H1 (cell line): ENCODE data around the gene TJP2. TPM values are rescaled to one million over a fixed set of nuclear protein-coding genes. Genes with fewer than 3 reads are reported as not detected.

ENCODE experiments used
- CBX5 ChIP-seq: fragments of 300-800, 300-1000 bp; sonication (generic); IDR thresholded peaks from 2 replicates; pipeline ENCODE4 v1.7.1; 2016; ENCODE audit warnings: antibody characterized with exemption, low read length, low read depth
- CBX8 ChIP-seq: fragments of 300-800, 300-1000 bp; sonication (generic); IDR thresholded peaks from 2 replicates; pipeline ENCODE4 v1.7.1; 2016; ENCODE audit warnings: low read depth, low read length, borderline replicate concordance
- HDAC6 ChIP-seq: IDR thresholded peaks from one replicate; pipeline ENCODE4 v1.7.1; 2012; ENCODE audit warnings: low read depth, mild to moderate bottlenecking, inconsistent platforms, low read length, moderate library complexity
- JUND ChIP-seq: IDR thresholded peaks from 2 replicates; pipeline ENCODE4 v1.6.1; 2011; ENCODE audit warnings: mild to moderate bottlenecking, improper control_type of control experiment, low read length
- polyA plus RNA-seq, 7 experiments: library from polyadenylated mRNA; depleted of rRNA in 3 of 7; stranded (reverse) in 5 of 7; unstranded in 2 of 7; fragments of >200 nt in 5 of 7; fragments of 200-250 nt in 2 of 7; gene quantifications; 1 replicate in 5 of 7; 2 replicates in 1 of 7; 4 replicates in 1 of 7; pipeline versions ENCODE4 v1.2.1 to v1.2.3, GENCODE V29; 2011 to 2013; ENCODE audit warnings: missing spikeins in 2 of 7, mixed read lengths in 2 of 7
- total RNA-seq: library from RNA; stranded (reverse); fragmentation: NEBNext Ultra II Directional; extraction: Animal tissue kit (Norgen Biotek cat#: 25700); gene quantifications from 2 replicates; pipeline ENCODE4 v1.2.1, GENCODE V29; 2021

The TJP2 gene
- total and polyA plus RNA-seq, 2 of the 8 experiments (the other 6 are each of a cell fraction or from before 2014, with no cell fraction given): 54.9 to 137 TPM

DNA sequence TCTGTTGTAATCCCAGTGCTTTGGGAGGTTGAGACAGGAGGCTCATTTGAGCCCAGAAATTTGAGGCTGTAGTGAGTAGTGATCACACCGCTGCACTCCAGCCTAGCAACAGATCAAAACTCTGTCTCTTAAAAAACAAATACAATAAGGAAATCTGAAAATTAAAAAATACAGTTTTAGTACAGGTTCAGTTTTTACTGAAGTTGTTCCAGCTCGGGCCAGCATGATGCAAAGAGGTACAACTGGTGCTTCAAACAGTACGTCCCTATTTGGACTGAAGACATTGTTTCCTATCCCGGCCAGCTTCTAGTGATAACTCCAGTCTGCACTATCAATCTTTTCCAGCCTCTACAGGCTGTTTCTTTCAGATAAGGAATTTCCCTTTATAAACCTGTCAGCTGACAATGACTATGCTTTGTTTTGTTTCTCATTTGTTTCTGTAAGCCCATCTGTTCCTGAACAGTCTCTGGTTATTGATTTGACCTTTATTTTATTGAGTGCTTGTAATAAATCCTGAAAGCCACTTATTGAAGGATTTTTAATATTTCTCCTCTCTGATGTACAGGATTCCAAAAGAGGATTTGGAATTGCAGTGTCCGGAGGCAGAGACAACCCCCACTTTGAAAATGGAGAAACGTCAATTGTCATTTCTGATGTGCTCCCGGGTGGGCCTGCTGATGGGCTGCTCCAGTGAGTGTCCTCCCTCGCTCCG, 41.9 kb downstream of the TJP2 start (continued):
- no peak for TF ChIP-seq CBX8
- TF ChIP-seq HDAC6: no peak
- no peak for TF ChIP-seq JUND
- no peak for TF ChIP-seq CBX5
